PC-9 (cell line): Measurements from ENCODE around the gene POT1. TPM values are rescaled to one million over a fixed set of nuclear protein-coding genes. Genes with fewer than 3 reads are reported as not detected.

ENCODE experiments used
- BruUV-seq: library from RNA; stranded (reverse); fragments of 400-500 nt; replicated peaks from 2 replicates; lab custom pipeline; 2021; lab: Mats Ljungman, UMichigan
- CTCF ChIA-PET: fragments of 300-600 bp; sonication (Branson Sonifier 250); formaldehyde crosslinking; loops from one replicate; lab custom pipeline; 2022; ENCODE audit warnings: antibody characterized with exemption; lab: Charles Lee
- POLR2A ChIA-PET: fragments of 300-600 bp; sonication (Branson Sonifier 250); formaldehyde crosslinking; loops from one replicate; lab custom pipeline; 2022; ENCODE audit warnings: antibody characterized with exemption; ENCODE audit not compliant: unreplicated experiment; lab: Charles Lee
- DNase-seq, 2 experiments: peaks; one replicate each; pipeline versions ENCODE4 v3.0.0 to v3.0.0-alpha.2; 2015 to 2022; ENCODE audit warnings: mixed read lengths in 1 of 2
- H2AFZ ChIP-seq: fragments of 200-600 bp; sonication (generic); 2 replicates; pipeline ENCODE4 v1.8.1; 2017; ENCODE audit warnings: antibody characterized with exemption
- H3F3A ChIP-seq: fragments of 200-600 bp; sonication (generic); 2 replicates; pipeline ENCODE4 v1.8.1; 2017; ENCODE audit warnings: antibody characterized with exemption, mild to moderate bottlenecking, low read depth; ENCODE audit not compliant: insufficient read depth
- H3K27ac ChIP-seq: fragments of 200-600 bp; sonication (generic); 2 replicates; pipeline ENCODE4 v1.6.1; 2016; ENCODE audit warnings: mixed run types
- H3K27me3 ChIP-seq: fragments of 200-600 bp; sonication (generic); 2 replicates; pipeline ENCODE4 v1.6.1; 2016; ENCODE audit warnings: low read depth, mixed run types; ENCODE audit not compliant: insufficient read depth
- H3K36me3 ChIP-seq: fragments of 200-600 bp; sonication (generic); 2 replicates; pipeline ENCODE4 v1.6.1; 2016; ENCODE audit warnings: low read depth, mixed run types
- H3K4me1 ChIP-seq: fragments of 200-600 bp; sonication (generic); replicated peaks from 2 replicates; pipeline ENCODE4 v1.6.1; 2016; ENCODE audit warnings: mixed run types; ENCODE audit not compliant: insufficient read depth
- H3K4me2 ChIP-seq: fragments of 200-600 bp; sonication (generic); 2 replicates; pipeline ENCODE4 v1.6.1; 2017; ENCODE audit warnings: mixed run types
- H3K4me3 ChIP-seq: fragments of 200-600 bp; sonication (generic); 2 replicates; pipeline ENCODE4 v1.6.1; 2016; ENCODE audit warnings: mixed run types
- H3K79me2 ChIP-seq: fragments of 200-600 bp; sonication (generic); 2 replicates; pipeline ENCODE4 v1.6.1; 2017; ENCODE audit warnings: low read depth, mixed run types
- H3K9me2 ChIP-seq: fragments of 200-600 bp; sonication (generic); 2 replicates; pipeline ENCODE4 v1.8.1; 2017; ENCODE audit warnings: mild to moderate bottlenecking; ENCODE audit not compliant: insufficient read depth
- H3K9me3 ChIP-seq: fragments of 200-600 bp; sonication (generic); 2 replicates; pipeline ENCODE4 v1.8.1; 2016; ENCODE audit warnings: low read depth; ENCODE audit not compliant: insufficient read depth
- H4K20me1 ChIP-seq: fragments of 200-600 bp; sonication (generic); 2 replicates; pipeline ENCODE4 v1.8.1; 2017; ENCODE audit not compliant: insufficient read depth
- EZH2 ChIP-seq: fragments of 200-600 bp; sonication (generic); IDR thresholded peaks from 2 replicates; pipeline ENCODE4 v1.8.0; 2017; ENCODE audit warnings: antibody characterized with exemption, low read depth
- intact Hi-C: fragments of 100-400 bp; cut with micrococcal nuclease; formaldehyde crosslinking; loops from one replicate; pipeline ENCODE4 v1.10.0; 2022; ENCODE audit not compliant: unreplicated experiment
- total RNA-seq: library from RNA; stranded (reverse); gene quantifications from 2 replicates; pipeline ENCODE4 v1.2.3, GENCODE V29; 2021
- TF ChIP-seq, protein P1 (sequence below): fragments of 200-600 bp; sonication (generic); conservative IDR thresholded peaks from 2 replicates; pipeline ENCODE4 v1.6.1; 2017; ENCODE audit warnings: mixed run types, antibody characterized with exemption, mild to moderate bottlenecking, moderate library complexity

POT1 gene
- total RNA-seq, 1 experiment from 2014 or later = 46.9 TPM

DNA sequence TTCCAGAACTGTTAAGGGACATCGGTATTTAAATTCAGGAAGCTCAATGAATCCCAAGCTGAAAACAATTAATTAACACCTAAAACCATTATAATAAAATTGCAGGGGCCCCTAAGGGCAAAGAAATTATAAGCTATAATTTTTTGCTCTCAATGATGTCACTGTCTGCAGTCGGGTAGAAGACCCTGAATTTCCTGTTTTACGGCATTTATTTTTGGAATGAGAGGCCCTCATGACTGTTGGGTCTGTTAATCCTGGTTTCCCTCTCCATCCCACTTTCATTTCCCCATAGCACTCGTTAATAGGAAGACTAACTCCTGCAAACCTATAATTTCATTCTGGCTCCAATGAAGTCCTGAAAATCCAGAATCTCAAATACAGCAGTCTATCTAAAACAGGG, 138.2 kb downstream of the POT1 start:
- TF ChIP-seq EZH2 = no peak
- TF ChIP-seq, protein P1, sequence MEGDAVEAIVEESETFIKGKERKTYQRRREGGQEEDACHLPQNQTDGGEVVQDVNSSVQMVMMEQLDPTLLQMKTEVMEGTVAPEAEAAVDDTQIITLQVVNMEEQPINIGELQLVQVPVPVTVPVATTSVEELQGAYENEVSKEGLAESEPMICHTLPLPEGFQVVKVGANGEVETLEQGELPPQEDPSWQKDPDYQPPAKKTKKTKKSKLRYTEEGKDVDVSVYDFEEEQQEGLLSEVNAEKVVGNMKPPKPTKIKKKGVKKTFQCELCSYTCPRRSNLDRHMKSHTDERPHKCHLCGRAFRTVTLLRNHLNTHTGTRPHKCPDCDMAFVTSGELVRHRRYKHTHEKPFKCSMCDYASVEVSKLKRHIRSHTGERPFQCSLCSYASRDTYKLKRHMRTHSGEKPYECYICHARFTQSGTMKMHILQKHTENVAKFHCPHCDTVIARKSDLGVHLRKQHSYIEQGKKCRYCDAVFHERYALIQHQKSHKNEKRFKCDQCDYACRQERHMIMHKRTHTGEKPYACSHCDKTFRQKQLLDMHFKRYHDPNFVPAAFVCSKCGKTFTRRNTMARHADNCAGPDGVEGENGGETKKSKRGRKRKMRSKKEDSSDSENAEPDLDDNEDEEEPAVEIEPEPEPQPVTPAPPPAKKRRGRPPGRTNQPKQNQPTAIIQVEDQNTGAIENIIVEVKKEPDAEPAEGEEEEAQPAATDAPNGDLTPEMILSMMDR = no peak
- POLR2A ChIA-PET = no interaction called here
- no peaks in the 10 kb centered on the region for H3K36me3 ChIP-seq

DNA sequence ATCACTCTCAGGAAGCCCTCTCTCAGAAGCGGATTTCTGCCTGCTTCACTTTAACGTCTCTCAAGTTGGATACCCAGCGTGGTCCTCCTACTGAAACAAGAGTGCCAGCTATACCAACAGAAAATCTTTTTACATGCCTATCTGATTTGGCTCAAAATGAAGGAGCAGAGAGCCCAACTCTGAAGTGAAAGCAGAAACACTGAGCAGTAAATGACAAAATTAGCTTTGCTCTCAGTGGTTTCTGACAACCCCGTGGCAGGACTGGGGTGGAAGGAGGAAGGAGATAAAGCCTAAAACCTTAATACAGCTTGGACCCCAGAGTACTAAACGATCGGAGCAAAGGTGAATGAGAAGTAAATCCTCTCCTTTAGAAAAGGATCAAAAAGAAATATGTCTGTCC, 139.0 kb downstream of the POT1 start:
- Histone ChIP-seq H3K4me1 (peaks cover 16% of the 10 kb centered on the region; the same call in 1 of the 2 replicates), H3K9me2 (no peaks in the 10 kb centered on the region), H3K27ac (no peak overlapping the region), H3K36me3 (no peaks in the 10 kb centered on the region), H2AFZ (no peak overlapping the region), H4K20me1 (no peaks in the 10 kb centered on the region), H3K9me3 (no peaks in the 10 kb centered on the region), H3F3A (no peaks in the 10 kb centered on the region), H3K4me2 (no peak overlapping the region), H3K27me3 (no peaks in the 10 kb centered on the region), H3K4me3 (no peak overlapping the region), H3K79me2 (no peaks in the 10 kb centered on the region)
- no TSS peak for BruUV-seq
- ChIA-PET POLR2A (no interaction called here), CTCF (no interaction called here)
- intact Hi-C loops = no loop called here
- no peak for TF ChIP-seq EZH2
- TF ChIP-seq, protein P1 = no peak
- DNase-seq = no peak

More for the DNA sequence above, 138.2 kb downstream of the POT1 start:
- Histone ChIP-seq H3K27ac (no peak overlapping the region), H3F3A (no peaks in the 10 kb centered on the region), H4K20me1 (no peaks in the 10 kb centered on the region), H3K4me1 (peaks cover 16% of the 10 kb centered on the region; the same call in 1 of the 2 replicates), H3K9me3 (no peaks in the 10 kb centered on the region), H3K27me3 (no peaks in the 10 kb centered on the region), H2AFZ (no peak overlapping the region), H3K9me2 (no peaks in the 10 kb centered on the region), H3K79me2 (no peaks in the 10 kb centered on the region), H3K4me3 (no peak overlapping the region), H3K4me2 (peak overlapping the region; percentile 7)
- intact Hi-C loops = no loop called here
- DNase-seq = no peak
- CTCF ChIA-PET = no interaction called here
- BruUV-seq = no TSS peak

DNA sequence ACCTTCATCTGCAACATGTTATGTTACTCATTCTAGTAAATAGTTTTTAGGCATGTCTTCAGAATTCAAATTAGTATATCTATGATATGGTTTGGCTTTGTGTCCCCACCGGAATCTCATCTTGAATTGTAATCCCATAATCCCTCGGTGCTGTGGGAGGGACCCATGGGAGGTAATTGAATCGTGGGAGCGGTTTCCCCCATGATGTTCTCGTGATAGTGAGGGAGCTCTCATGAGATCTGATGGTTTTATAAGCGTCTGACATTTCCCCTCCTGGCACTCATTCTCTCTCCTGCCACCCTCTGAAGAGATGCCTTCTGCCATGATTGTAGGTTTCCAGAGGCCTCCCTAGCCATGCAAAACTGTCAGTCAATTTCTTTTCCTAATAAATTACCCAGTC, 143.6 kb downstream of the POT1 start:
- no peak for DNase-seq
- Histone ChIP-seq H3K27me3 (no peaks in the 10 kb centered on the region), H2AFZ (no peak overlapping the region), H3K9me3 (no peaks in the 10 kb centered on the region), H3K4me3 (no peak overlapping the region), H3K27ac (no peak overlapping the region), H3K4me1 (no peaks in the 10 kb centered on the region; the same call in 1 of the 2 replicates), H3K9me2 (no peaks in the 10 kb centered on the region), H3K4me2 (no peak overlapping the region), H3F3A (no peaks in the 10 kb centered on the region), H4K20me1 (no peaks in the 10 kb centered on the region), H3K79me2 (no peaks in the 10 kb centered on the region), H3K36me3 (no peaks in the 10 kb centered on the region)
- no TSS peak for BruUV-seq
- no peak for TF ChIP-seq EZH2
- TF ChIP-seq, protein P1 = no peak
- intact Hi-C loops = loop anchor here (1.0 to 10.0 kb wide), 4 partner anchors 615 to 1151 kb away; no protein-coding TSS in a partner anchor
- POLR2A ChIA-PET = no interaction called here
- CTCF ChIA-PET = no interaction called here
